22Rv1 (cell line): Measurements from ENCODE around the gene AGXT.

Source experiments
- ZFX ChIP-seq: fragments of 450-650 bp; IDR thresholded peaks from 2 replicates; pipeline ENCODE4 v1.6.1; 2017; ENCODE audit warnings: antibody characterized with exemption, borderline replicate concordance
- TF ChIP-seq, protein P1 (sequence below): fragments of 450-650 bp; IDR thresholded peaks from 2 replicates; pipeline ENCODE4 v1.5.1; 2017; ENCODE audit warnings: mild to moderate bottlenecking

DNA sequence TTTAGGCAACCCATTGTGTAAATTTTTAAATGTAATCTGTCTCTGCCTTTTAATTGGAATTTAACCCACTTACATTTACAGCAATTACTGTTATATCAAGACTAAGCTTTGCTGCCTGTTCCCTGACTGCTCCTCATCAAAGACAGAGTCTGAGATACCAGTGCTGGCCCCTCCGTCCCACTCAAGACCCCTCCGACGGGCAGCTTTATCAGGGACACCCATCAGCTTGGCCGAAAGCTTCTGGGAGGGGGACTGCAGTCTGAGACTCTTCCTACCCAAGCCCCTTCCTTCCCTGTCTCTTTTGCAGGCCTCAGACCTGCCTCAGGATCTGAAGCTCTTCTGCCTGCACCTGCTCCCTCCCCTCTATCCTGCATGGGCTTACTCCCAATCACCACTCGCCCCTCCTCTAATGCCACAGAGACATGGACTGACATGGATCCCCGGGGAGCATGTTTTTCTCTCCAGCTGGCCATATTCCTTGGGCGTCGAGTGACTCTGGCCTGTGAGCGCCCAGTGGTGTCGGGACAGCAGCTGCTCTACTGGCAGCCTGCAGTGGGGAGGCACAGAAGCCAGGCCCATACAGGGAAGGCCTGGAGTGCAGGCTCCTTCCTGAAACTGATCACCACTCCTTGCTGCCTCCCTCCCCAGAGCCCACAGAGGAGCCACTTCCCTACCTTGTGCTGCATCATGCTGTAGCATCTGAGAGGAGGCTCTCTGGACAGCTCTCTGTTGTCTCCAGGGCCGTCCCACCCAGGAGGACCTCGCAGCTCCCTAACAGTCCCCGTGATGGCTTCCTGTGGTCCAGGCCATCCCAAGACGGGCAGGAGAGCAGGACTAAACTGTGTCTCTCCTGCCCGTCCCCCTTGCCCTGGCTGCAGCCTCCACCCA is 44.9 kb upstream of the AGXT start:
- TF ChIP-seq, protein P1, sequence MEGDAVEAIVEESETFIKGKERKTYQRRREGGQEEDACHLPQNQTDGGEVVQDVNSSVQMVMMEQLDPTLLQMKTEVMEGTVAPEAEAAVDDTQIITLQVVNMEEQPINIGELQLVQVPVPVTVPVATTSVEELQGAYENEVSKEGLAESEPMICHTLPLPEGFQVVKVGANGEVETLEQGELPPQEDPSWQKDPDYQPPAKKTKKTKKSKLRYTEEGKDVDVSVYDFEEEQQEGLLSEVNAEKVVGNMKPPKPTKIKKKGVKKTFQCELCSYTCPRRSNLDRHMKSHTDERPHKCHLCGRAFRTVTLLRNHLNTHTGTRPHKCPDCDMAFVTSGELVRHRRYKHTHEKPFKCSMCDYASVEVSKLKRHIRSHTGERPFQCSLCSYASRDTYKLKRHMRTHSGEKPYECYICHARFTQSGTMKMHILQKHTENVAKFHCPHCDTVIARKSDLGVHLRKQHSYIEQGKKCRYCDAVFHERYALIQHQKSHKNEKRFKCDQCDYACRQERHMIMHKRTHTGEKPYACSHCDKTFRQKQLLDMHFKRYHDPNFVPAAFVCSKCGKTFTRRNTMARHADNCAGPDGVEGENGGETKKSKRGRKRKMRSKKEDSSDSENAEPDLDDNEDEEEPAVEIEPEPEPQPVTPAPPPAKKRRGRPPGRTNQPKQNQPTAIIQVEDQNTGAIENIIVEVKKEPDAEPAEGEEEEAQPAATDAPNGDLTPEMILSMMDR: no peak
- TF ChIP-seq ZFX: no peak
